HUES6 (cell line): Measurements from ENCODE around the gene PUM2.

ENCODE experiments used
- H3K27ac ChIP-seq: 2 replicates; pipeline ENCODE4 v1.7.0; 2013; ENCODE audit warnings: low read depth, mild to moderate bottlenecking, low read length, inconsistent platforms
- H3K27me3 ChIP-seq: 2 replicates; pipeline ENCODE4 v1.6.1; 2013; ENCODE audit warnings: low read length; ENCODE audit not compliant: control insufficient read depth, insufficient read depth
- H3K36me3 ChIP-seq: 2 replicates; pipeline ENCODE4 v1.6.1; 2013; ENCODE audit warnings: low read length; ENCODE audit not compliant: control insufficient read depth, insufficient read depth
- H3K4me1 ChIP-seq: 2 replicates; pipeline ENCODE4 v1.6.1; 2013; ENCODE audit warnings: low read length; ENCODE audit not compliant: control insufficient read depth, insufficient read depth
- H3K4me3 ChIP-seq: 2 replicates; pipeline ENCODE4 v1.5.1; 2013; ENCODE audit warnings: low read depth, low read length
- H3K9ac ChIP-seq: one replicate; pipeline ENCODE4 v1.6.1; 2013; ENCODE audit warnings: mild to moderate bottlenecking, low read length
- H3K9me3 ChIP-seq: 2 replicates; pipeline ENCODE4 v1.6.1; 2013; ENCODE audit warnings: low read depth, low read length; ENCODE audit not compliant: control insufficient read depth, insufficient read depth

The PUM2 gene

DNA sequence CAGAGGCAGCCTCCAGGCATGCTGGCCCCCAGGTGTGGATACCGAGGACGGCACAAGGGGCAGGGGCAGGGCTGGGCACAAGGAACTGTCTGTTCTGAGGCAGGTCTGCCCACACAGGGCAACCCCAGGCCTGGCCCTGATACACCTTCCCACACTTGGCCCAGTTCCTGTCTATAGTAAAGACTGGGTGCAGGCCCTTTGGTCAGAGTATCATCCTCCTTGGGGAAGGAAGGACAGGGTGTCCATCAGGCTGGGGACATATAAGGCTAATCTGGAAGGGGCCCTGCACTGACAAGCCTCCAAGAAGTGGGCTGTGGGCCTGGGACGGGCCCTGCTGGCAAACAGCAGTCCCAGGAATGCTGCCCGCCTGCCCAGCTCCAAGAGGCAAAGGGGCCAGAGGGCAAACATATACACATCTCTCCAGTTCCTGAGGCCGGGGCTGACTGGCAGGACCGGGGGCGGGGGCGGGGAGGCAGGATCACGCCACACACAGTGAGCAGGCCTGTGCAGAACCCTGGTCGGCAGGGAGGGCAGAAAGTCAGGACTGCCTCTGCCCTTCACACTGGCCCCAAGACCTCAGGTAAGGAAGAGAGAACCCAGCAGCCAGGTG is 144.6 kb downstream of the PUM2 start:
- Histone ChIP-seq H3K36me3 (peaks cover 42% of the 10 kb centered on the region), H3K9ac (no peak overlapping the region), H3K27ac (no peak overlapping the region), H3K9me3 (no peaks in the 10 kb centered on the region), H3K27me3 (no peaks in the 10 kb centered on the region), H3K4me1 (peaks cover 20% of the 10 kb centered on the region), H3K4me3 (no peak overlapping the region)

GRCh38 chr2:20205069-20205468 is 145.6 kb downstream of the PUM2 start:
- Histone ChIP-seq H3K4me3 (no peak overlapping the region), H3K27ac (no peak overlapping the region), H3K4me1 (peaks cover 20% of the 10 kb centered on the region), H3K36me3 (peaks cover 51% of the 10 kb centered on the region), H3K9me3 (no peaks in the 10 kb centered on the region), H3K9ac (no peak overlapping the region), H3K27me3 (no peaks in the 10 kb centered on the region)

DNA sequence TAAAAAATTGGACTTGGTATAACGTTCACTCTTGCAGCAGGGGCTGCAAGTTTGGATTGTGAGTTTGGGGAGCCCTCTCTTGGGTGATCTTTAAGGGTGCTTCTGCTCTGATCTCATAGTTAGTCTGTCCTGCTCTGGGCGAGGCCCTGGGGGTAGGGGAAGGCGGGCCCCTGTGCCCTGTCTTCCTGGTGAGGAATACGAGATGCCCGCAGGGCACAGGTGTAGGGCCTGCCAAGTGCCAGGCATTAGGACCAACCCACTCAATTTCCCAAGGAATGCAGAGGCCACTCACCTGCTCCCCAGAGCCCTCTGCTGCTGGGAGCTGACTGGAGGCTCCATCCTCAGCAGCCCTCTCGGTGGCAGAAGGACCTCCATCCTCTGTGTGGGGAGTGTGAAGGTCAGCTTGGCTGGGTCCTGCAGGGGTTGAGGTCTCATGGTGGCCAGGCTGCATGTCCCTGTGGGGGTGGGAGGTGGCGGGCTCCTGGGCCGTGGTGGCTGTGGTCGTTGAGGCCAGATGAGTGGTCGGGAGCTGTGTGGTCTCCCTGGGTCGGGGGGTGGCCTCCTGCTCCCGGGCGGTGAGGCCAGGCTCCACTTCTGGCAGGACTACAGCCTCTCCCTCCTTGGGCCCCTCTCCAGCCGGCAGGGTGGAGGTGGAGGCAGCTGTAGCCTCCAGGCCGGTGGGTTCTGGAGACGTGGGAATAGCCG is 147.0 kb downstream of the PUM2 start:
- H3K27ac ChIP-seq: no peak overlapping the region
- no peak overlapping the region for H3K4me3 ChIP-seq
- H3K4me1 ChIP-seq: peaks cover 13% of the 10 kb centered on the region
- H3K27me3 ChIP-seq: no peaks in the 10 kb centered on the region
- no peak overlapping the region for H3K9ac ChIP-seq
- H3K36me3 ChIP-seq: peaks cover 51% of the 10 kb centered on the region
- H3K9me3 ChIP-seq: no peaks in the 10 kb centered on the region

GRCh38 chr2:20203072-20203471 is 147.6 kb downstream of the PUM2 start:
- Histone ChIP-seq H3K9me3 (no peaks in the 10 kb centered on the region), H3K4me3 (no peak overlapping the region), H3K36me3 (peaks cover 51% of the 10 kb centered on the region), H3K4me1 (peaks cover 7% of the 10 kb centered on the region; the same call in 1 of the 2 replicates), H3K9ac (no peak overlapping the region), H3K27me3 (no peaks in the 10 kb centered on the region), H3K27ac (no peak overlapping the region)

DNA sequence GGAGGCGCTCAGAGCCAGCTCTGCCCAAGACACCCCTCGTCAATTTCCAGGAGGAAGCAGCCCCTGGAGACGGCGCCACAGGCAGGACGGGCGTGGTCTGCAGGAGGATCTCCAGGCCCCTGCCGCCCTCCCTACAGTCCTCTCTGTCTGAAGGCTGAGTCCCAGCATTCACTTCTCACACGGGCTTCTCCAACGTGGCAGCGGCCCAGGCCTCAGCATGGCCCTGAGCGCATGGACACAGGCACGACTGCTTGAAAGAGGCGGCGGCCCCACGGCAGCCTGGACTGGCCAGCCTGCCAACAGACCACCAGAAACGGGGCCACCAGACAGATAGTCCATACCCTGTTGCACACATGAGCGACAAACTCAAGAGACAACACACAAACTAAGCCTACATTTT is 149.0 kb downstream of the PUM2 start:
- Histone ChIP-seq H3K9ac (no peak overlapping the region), H3K36me3 (peaks cover 51% of the 10 kb centered on the region), H3K4me1 (0 out of 2 replicates have a peak, but pooled peaks cover 3% of the 10 kb centered on the region), H3K27ac (no peak overlapping the region), H3K27me3 (no peaks in the 10 kb centered on the region), H3K9me3 (no peaks in the 10 kb centered on the region), H3K4me3 (no peak overlapping the region)

- Histone ChIP-seq H3K9me3 (no peaks in the 10 kb centered on the region), H3K27me3 (no peaks in the 10 kb centered on the region), H3K4me3 (no peak overlapping the region), H3K27ac (no peak overlapping the region), H3K4me1 (0 out of 2 replicates have a peak, but pooled peaks cover 3% of the 10 kb centered on the region), H3K9ac (no peak overlapping the region), H3K36me3 (peaks cover 51% of the 10 kb centered on the region)
Measured at GRCh38 chr2:20200697-20201555, 149.7 kb downstream of the PUM2 start.

- Histone ChIP-seq H3K36me3 (peaks cover 42% of the 10 kb centered on the region), H3K4me3 (no peak overlapping the region), H3K27me3 (no peaks in the 10 kb centered on the region), H3K9me3 (no peaks in the 10 kb centered on the region), H3K4me1 (0 out of 2 replicates have a peak, but pooled peaks cover 3% of the 10 kb centered on the region), H3K9ac (no peak overlapping the region), H3K27ac (no peak overlapping the region)
Measured at GRCh38 chr2:20199633-20200270, 150.9 kb downstream of the PUM2 start.

GRCh38 chr2:20198796-20199632 is 151.6 kb downstream of the PUM2 start:
- Histone ChIP-seq H3K4me3 (no peak overlapping the region), H3K9ac (no peak overlapping the region), H3K27me3 (no peaks in the 10 kb centered on the region), H3K36me3 (peaks cover 38% of the 10 kb centered on the region), H3K9me3 (no peaks in the 10 kb centered on the region), H3K27ac (no peak overlapping the region), H3K4me1 (peaks cover 3% of the 10 kb centered on the region; the same call in 1 of the 2 replicates)
